Liver (tissue), 9 donors: ENCODE results near the gene RPS6KA5. TPM values are rescaled to one million over a fixed set of nuclear protein-coding genes. Genes with fewer than 3 reads are reported as not detected.

Source experiments
- DNase-seq: peaks from one replicate; pipeline ENCODE4 v3.0.0-alpha.2; 2017; ENCODE audit warnings: low spot score
- H3K27ac ChIP-seq, 2 donors: one replicate each; pipeline ENCODE4 v1.7.0; 2013; ENCODE audit warnings: inconsistent platforms in 2 of 2, low read length in 2 of 2, control low read depth in 1 of 2, low read depth in 1 of 2, mild to moderate bottlenecking in 1 of 2
- H3K27me3 ChIP-seq, 4 donors: one replicate each; pipeline versions ENCODE4 v1.6.1 to v1.7.0; 2013; ENCODE audit warnings: low read length in 3 of 4, inconsistent platforms in 1 of 4, mild to moderate bottlenecking in 1 of 4, moderate library complexity in 1 of 4; ENCODE audit not compliant: control insufficient read depth in 4 of 4, insufficient read depth in 4 of 4
- H3K36me3 ChIP-seq, 4 donors: one replicate each; pipeline versions ENCODE4 v1.6.1 to v1.7.0; 2013; ENCODE audit warnings: low read length in 3 of 4, mild to moderate bottlenecking in 3 of 4, low read depth in 1 of 4, moderate library complexity in 1 of 4; ENCODE audit not compliant: control insufficient read depth in 4 of 4, insufficient read depth in 3 of 4
- H3K4me1 ChIP-seq, 4 donors: one replicate each; pipeline versions ENCODE4 v1.6.1 to v1.7.0; 2013; ENCODE audit warnings: low read length in 3 of 4, mild to moderate bottlenecking in 3 of 4, moderate library complexity in 1 of 4; ENCODE audit not compliant: control insufficient read depth in 4 of 4, insufficient read depth in 4 of 4
- H3K4me3 ChIP-seq, 3 donors: one replicate each; pipeline versions ENCODE4 v1.6.1 to v1.7.0; 2013; ENCODE audit warnings: low read length in 3 of 3, control low read depth in 1 of 3, low read depth in 1 of 3, mild to moderate bottlenecking in 1 of 3
- H3K9ac ChIP-seq, 2 donors: one replicate each; pipeline ENCODE4 v1.7.0; 2013; ENCODE audit warnings: low read length in 2 of 2, mild to moderate bottlenecking in 2 of 2, moderate library complexity in 2 of 2, control low read depth in 1 of 2, low read depth in 1 of 2
- H3K9me3 ChIP-seq, 4 donors: one replicate each; pipeline versions ENCODE4 v1.6.1 to v1.7.0; 2013; ENCODE audit warnings: low read length in 3 of 4; ENCODE audit not compliant: control insufficient read depth in 4 of 4
- EGR1 ChIP-seq, 2 donors: IDR thresholded peaks; 2 replicates each; pipeline ENCODE4 v1.6.1; 2016 to 2018; ENCODE audit warnings: antibody characterized with exemption in 2 of 2, low read depth in 2 of 2
- FOXA1 ChIP-seq: IDR thresholded peaks from 2 replicates; pipeline ENCODE4 v1.6.1; 2016; ENCODE audit warnings: antibody characterized with exemption
- FOXA2 ChIP-seq: IDR thresholded peaks from 2 replicates; pipeline ENCODE4 v1.6.1; 2016; ENCODE audit warnings: antibody characterized with exemption
- GABPA ChIP-seq, 2 donors: IDR thresholded peaks in 1 of 2; conservative IDR thresholded peaks in 1 of 2; 2 replicates each; pipeline ENCODE4 v1.6.1; 2016; ENCODE audit warnings: antibody characterized with exemption in 2 of 2, mild to moderate bottlenecking in 1 of 2, moderate library complexity in 1 of 2
- HNF4A ChIP-seq, 2 donors: conservative IDR thresholded peaks; 2 replicates each; pipeline ENCODE4 v1.6.1; 2016; ENCODE audit warnings: antibody characterized with exemption in 2 of 2, mild to moderate bottlenecking in 2 of 2
- HNF4G ChIP-seq: IDR thresholded peaks from 2 replicates; pipeline ENCODE4 v1.6.1; 2016; ENCODE audit warnings: antibody characterized with exemption
- JUND ChIP-seq, 2 donors: IDR thresholded peaks; 2 replicates each; pipeline ENCODE4 v1.6.1; 2016; ENCODE audit warnings: antibody characterized with exemption in 2 of 2
- NR2F2 ChIP-seq: IDR thresholded peaks from 2 replicates; pipeline ENCODE4 v1.6.1; 2016; ENCODE audit warnings: antibody characterized with exemption
- RAD21 ChIP-seq, 2 donors: IDR thresholded peaks; 2 replicates each; pipeline ENCODE4 v1.6.1; 2016; ENCODE audit warnings: antibody characterized with exemption in 2 of 2, mild to moderate bottlenecking in 2 of 2
- RXRA ChIP-seq, 2 donors: IDR thresholded peaks; 2 replicates each; pipeline ENCODE4 v1.6.1; 2017 to 2018; ENCODE audit warnings: antibody characterized with exemption in 2 of 2, mild to moderate bottlenecking in 1 of 2
- SP1 ChIP-seq: IDR thresholded peaks from 2 replicates; pipeline ENCODE4 v1.6.1; 2018; ENCODE audit warnings: antibody characterized with exemption, mild to moderate bottlenecking
- TAF1 ChIP-seq: conservative IDR thresholded peaks from 2 replicates; pipeline ENCODE4 v1.6.1; 2016; ENCODE audit warnings: antibody characterized with exemption, mild to moderate bottlenecking
- YY1 ChIP-seq: IDR thresholded peaks from 2 replicates; pipeline ENCODE4 v1.6.1; 2016; ENCODE audit warnings: antibody characterized with exemption, mild to moderate bottlenecking
- WGBS: extraction: QIAGEN DNeasy Blood & Tissue Kit; methylation state at CpG from one replicate; pipeline ENCODE4 v1.1.7; 2013; 5-methylcytosine and 5-hydroxymethylcytosine counted together
- polyA plus RNA-seq, 2 donors: library from polyadenylated mRNA; stranded (reverse) in 1 of 2; unstranded in 1 of 2; fragments of 200-250 nt in 1 of 2; fragments of >200 nt in 1 of 2; fragmentation: Nextera tagmentation in 1 of 2; extraction: Ambion mirVana in 1 of 2; gene quantifications; one replicate each; pipeline versions ENCODE4 v1.2.1 to v1.2.3, GENCODE V29; 2013 to 2015
- total RNA-seq, 2 donors: library from RNA; depleted of rRNA; stranded (reverse); fragments of >200 nt; gene quantifications; one replicate each; pipeline ENCODE4 v1.2.3, GENCODE V29; 2014
- TF ChIP-seq, protein P1 (sequence below): IDR thresholded peaks from 2 replicates; pipeline ENCODE4 v1.6.1; 2016; ENCODE audit warnings: antibody characterized with exemption, mild to moderate bottlenecking
- TF ChIP-seq, protein P2 (sequence below): IDR thresholded peaks from 2 replicates; pipeline ENCODE4 v1.6.1; 2016; ENCODE audit warnings: antibody characterized with exemption
- TF ChIP-seq, protein P3 (sequence below): IDR thresholded peaks from 2 replicates; pipeline ENCODE4 v1.6.1; 2016; ENCODE audit warnings: antibody characterized with exemption
- TF ChIP-seq, protein P4 (sequence below): IDR thresholded peaks from 2 replicates; pipeline ENCODE4 v1.6.1; 2016; ENCODE audit warnings: antibody characterized with exemption
- donor health status: healthy.
- donor health status: healthy.
- donor health status: healthy.
- donor health status: healthy.
- donor health status: healthy.

The RPS6KA5 gene
- total and polyA plus RNA-seq, 4 donors, result 0.52 to 2.3 (median 1.3) TPM

DNA sequence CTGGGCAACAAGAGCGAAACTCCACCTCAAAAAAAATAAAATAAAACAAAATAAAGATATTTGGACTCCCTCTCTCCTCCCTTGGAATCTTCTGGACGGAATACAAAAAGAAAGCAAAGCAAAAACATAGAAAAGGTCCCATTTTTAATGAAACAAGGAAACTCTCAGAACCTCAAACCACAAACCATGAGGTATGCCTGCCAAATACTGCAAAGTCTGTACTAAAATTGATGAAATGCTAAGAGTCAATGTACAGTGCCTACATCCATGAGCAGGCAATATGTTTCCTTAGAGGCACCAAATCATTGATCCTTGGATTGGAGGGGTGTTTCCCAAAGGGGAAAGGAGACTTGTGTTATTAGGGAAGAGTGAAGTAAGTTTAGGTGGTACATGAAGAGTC lies 8.2 kb upstream of the RPS6KA5 start:
- H3K27ac ChIP-seq, result no peak overlapping the region
- H3K9ac ChIP-seq, result no peak overlapping the region
- no peaks in the 10 kb centered on the region for H3K36me3 ChIP-seq
- WGBS, result 95% methylated on average over 2 of the region's 2 CpGs
- DNase-seq, result no peak
- H3K4me3 ChIP-seq, result no peak overlapping the region
- no peaks in the 10 kb centered on the region for H3K4me1 ChIP-seq
- H3K27me3 ChIP-seq, result no peaks in the 10 kb centered on the region
- TF ChIP-seq, protein P1, sequence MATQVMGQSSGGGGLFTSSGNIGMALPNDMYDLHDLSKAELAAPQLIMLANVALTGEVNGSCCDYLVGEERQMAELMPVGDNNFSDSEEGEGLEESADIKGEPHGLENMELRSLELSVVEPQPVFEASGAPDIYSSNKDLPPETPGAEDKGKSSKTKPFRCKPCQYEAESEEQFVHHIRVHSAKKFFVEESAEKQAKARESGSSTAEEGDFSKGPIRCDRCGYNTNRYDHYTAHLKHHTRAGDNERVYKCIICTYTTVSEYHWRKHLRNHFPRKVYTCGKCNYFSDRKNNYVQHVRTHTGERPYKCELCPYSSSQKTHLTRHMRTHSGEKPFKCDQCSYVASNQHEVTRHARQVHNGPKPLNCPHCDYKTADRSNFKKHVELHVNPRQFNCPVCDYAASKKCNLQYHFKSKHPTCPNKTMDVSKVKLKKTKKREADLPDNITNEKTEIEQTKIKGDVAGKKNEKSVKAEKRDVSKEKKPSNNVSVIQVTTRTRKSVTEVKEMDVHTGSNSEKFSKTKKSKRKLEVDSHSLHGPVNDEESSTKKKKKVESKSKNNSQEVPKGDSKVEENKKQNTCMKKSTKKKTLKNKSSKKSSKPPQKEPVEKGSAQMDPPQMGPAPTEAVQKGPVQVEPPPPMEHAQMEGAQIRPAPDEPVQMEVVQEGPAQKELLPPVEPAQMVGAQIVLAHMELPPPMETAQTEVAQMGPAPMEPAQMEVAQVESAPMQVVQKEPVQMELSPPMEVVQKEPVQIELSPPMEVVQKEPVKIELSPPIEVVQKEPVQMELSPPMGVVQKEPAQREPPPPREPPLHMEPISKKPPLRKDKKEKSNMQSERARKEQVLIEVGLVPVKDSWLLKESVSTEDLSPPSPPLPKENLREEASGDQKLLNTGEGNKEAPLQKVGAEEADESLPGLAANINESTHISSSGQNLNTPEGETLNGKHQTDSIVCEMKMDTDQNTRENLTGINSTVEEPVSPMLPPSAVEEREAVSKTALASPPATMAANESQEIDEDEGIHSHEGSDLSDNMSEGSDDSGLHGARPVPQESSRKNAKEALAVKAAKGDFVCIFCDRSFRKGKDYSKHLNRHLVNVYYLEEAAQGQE, result no peak
- TF ChIP-seq GABPA (IDR thresholded peaks at IDR 0.05 in 1 of 2, conservative IDR thresholded peaks at IDR 0.05 in 1 of 2) (no peak), RXRA (IDR thresholded peaks at IDR 0.05) (no peak), HNF4A (conservative IDR thresholded peaks at IDR 0.05) (no peak), NR2F2 (no peak), EGR1 (IDR thresholded peaks at IDR 0.05; ENCODE audit: low read depth in 2 of 2) (no peak), TAF1 (no peak), JUND (IDR thresholded peaks at IDR 0.05) (no peak), YY1 (no peak)
- TF ChIP-seq, protein P2, sequence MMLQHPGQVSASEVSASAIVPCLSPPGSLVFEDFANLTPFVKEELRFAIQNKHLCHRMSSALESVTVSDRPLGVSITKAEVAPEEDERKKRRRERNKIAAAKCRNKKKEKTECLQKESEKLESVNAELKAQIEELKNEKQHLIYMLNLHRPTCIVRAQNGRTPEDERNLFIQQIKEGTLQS, result no peak
- TF ChIP-seq, protein P3, sequence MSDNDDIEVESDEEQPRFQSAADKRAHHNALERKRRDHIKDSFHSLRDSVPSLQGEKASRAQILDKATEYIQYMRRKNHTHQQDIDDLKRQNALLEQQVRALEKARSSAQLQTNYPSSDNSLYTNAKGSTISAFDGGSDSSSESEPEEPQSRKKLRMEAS, result no peak
- TF ChIP-seq, protein P4, sequence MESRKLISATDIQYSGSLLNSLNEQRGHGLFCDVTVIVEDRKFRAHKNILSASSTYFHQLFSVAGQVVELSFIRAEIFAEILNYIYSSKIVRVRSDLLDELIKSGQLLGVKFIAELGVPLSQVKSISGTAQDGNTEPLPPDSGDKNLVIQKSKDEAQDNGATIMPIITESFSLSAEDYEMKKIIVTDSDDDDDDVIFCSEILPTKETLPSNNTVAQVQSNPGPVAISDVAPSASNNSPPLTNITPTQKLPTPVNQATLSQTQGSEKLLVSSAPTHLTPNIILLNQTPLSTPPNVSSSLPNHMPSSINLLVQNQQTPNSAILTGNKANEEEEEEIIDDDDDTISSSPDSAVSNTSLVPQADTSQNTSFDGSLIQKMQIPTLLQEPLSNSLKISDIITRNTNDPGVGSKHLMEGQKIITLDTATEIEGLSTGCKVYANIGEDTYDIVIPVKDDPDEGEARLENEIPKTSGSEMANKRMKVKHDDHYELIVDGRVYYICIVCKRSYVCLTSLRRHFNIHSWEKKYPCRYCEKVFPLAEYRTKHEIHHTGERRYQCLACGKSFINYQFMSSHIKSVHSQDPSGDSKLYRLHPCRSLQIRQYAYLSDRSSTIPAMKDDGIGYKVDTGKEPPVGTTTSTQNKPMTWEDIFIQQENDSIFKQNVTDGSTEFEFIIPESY, result no peak
- no peaks in the 10 kb centered on the region for H3K9me3 ChIP-seq

DNA sequence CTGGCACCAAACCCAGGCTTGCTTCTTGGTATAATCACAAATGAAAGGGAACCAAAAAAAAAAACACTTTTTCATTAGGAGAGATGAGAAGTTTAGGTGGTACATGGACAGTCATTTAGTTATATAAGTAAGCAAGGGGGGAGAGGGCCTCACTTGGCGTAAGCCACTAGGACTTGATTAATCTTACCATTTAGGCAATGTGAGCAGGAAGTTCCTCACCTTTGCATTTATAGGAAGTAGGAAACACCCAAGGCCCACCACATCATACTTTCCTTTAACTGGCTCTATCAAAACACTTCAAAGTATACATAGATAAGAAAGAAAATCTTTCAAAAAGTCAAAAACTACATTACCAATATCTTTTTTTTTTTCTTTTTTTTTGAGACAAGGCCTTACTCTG lies 6.7 kb upstream of the RPS6KA5 start:
- 90% methylated on average over 1 of the region's 1 CpG for WGBS
- no peaks in the 10 kb centered on the region for H3K36me3 ChIP-seq
- DNase-seq, result no peak
- no peak overlapping the region for H3K4me3 ChIP-seq
- TF ChIP-seq, protein P4, result no peak
- TF ChIP-seq, protein P3, result no peak
- no peak for TF ChIP-seq NR2F2
- no peak for TF ChIP-seq GABPA (IDR thresholded peaks at IDR 0.05 in 1 of 2, conservative IDR thresholded peaks at IDR 0.05 in 1 of 2)
- no peak for TF ChIP-seq SP1
- TF ChIP-seq FOXA2, result no peak
- no peak for TF ChIP-seq JUND (IDR thresholded peaks at IDR 0.05)
- TF ChIP-seq RAD21 (IDR thresholded peaks at IDR 0.05), result no peak
- TF ChIP-seq HNF4A (conservative IDR thresholded peaks at IDR 0.05), result no peak
- TF ChIP-seq, protein P1, result no peak
- TF ChIP-seq HNF4G, result no peak
- TF ChIP-seq, protein P2, result no peak
- no peak for TF ChIP-seq RXRA (IDR thresholded peaks at IDR 0.05)
- no peak for TF ChIP-seq EGR1 (IDR thresholded peaks at IDR 0.05; ENCODE audit: low read depth in 2 of 2)
- no peak for TF ChIP-seq YY1
- TF ChIP-seq TAF1, result no peak
- TF ChIP-seq FOXA1, result no peak
- no peak overlapping the region for H3K9ac ChIP-seq
- H3K27ac ChIP-seq, result no peak overlapping the region
- no peaks in the 10 kb centered on the region for H3K4me1 ChIP-seq
- H3K27me3 ChIP-seq, result no peaks in the 10 kb centered on the region
- H3K9me3 ChIP-seq, result no peaks in the 10 kb centered on the region
